HepG2 (cell line): ENCODE results near the gene PHC1. TPM values are rescaled to one million over a fixed set of nuclear protein-coding genes. Genes with fewer than 3 reads are reported as not detected.

ENCODE experiments used
- CEBPG ChIP-seq: IDR thresholded peaks from 2 replicates; pipeline ENCODE4 v1.6.1; 2016
- ELF4 ChIP-seq: sonication (generic); formaldehyde crosslinking; IDR thresholded peaks from 2 replicates; pipeline ENCODE4 v1.5.0; 2020; ENCODE audit warnings: missing genetic modification reagents, mild to moderate bottlenecking, moderate library complexity, borderline replicate concordance
- EP300 ChIP-seq, 3 experiments: sonication (generic) in 1 of 3; formaldehyde crosslinking in 1 of 3; IDR thresholded peaks; 2 replicates each; pipeline versions ENCODE4 v1.5.1 to v1.6.1; 2011 to 2020; ENCODE audit warnings: low read depth in 2 of 3, low read length in 2 of 3, borderline replicate concordance in 1 of 3, improper control_type of control experiment in 1 of 3, mild to moderate bottlenecking in 1 of 3, missing genetic modification reagents in 1 of 3, moderate library complexity in 1 of 3
- EZH2 ChIP-seq: conservative IDR thresholded peaks from 2 replicates; pipeline ENCODE4 v1.6.1; 2012; ENCODE audit warnings: mild to moderate bottlenecking, low read depth, low read length, moderate library complexity
- FOXP1 ChIP-seq, 2 experiments: fragments of 450-650 bp in 1 of 2; IDR thresholded peaks; 2 replicates each; pipeline ENCODE4 v1.6.1; 2017 to 2018; ENCODE audit warnings: antibody characterized with exemption in 1 of 2
- KDM5B ChIP-seq: sonication (generic); formaldehyde crosslinking; IDR thresholded peaks from 2 replicates; pipeline ENCODE4 v1.4.0; 2020; ENCODE audit warnings: missing genetic modification reagents, mild to moderate bottlenecking, borderline replicate concordance
- KDM6A ChIP-seq: IDR thresholded peaks from 2 replicates; pipeline ENCODE4 v1.6.1; 2016; ENCODE audit warnings: low read depth
- REXO4 ChIP-seq: sonication (generic); formaldehyde crosslinking; IDR thresholded peaks from 2 replicates; pipeline ENCODE4 v1.8.0; 2022; ENCODE audit warnings: missing genetic modification reagents, mild to moderate bottlenecking, borderline replicate concordance
- TSC22D2 ChIP-seq: sonication (generic); formaldehyde crosslinking; IDR thresholded peaks from 2 replicates; pipeline ENCODE4 v1.5.1; 2020; ENCODE audit warnings: missing genetic modification reagents, mild to moderate bottlenecking, borderline replicate concordance
- ZNF841 ChIP-seq: sonication (generic); formaldehyde crosslinking; IDR thresholded peaks from 2 replicates; pipeline ENCODE4 v1.8.1; 2023; ENCODE audit warnings: missing genetic modification reagents, borderline replicate concordance
- polyA plus RNA-seq, 8 experiments: library from polyadenylated mRNA; depleted of rRNA in 3 of 8; stranded (reverse) in 7 of 8; unstranded in 1 of 8; fragments of >200 nt; fragmentation: Illumina TruSeq in 4 of 8; extraction: Trizol in 4 of 8; gene quantifications; 2 replicates each; pipeline versions ENCODE4 v1.2.1 to v1.2.3, GENCODE V29; 2011 to 2016; ENCODE audit warnings: low read depth in 4 of 8, missing spikeins in 1 of 8, mixed read lengths in 1 of 8; ENCODE audit not compliant: insufficient read depth in 1 of 8
- total RNA-seq, 5 experiments: library from RNA; depleted of rRNA; stranded (reverse); fragments of >200 nt; fragmentation: Illumina TruSeq; extraction: Trizol; gene quantifications; 2 replicates each; pipeline ENCODE4 v1.2.3, GENCODE V29; 2016; ENCODE audit warnings: low read depth in 1 of 5
- TF ChIP-seq, protein P1 (sequence below): sonication (generic); formaldehyde crosslinking; IDR thresholded peaks from 2 replicates; pipeline ENCODE4 v1.5.1; 2020; ENCODE audit warnings: missing genetic modification reagents, mild to moderate bottlenecking, borderline replicate concordance
- TF ChIP-seq, protein P2 (sequence below): sonication (generic); formaldehyde crosslinking; IDR thresholded peaks from 2 replicates; pipeline ENCODE4 v1.8.1; 2022; ENCODE audit warnings: mild to moderate bottlenecking, missing genetic modification reagents
- TF ChIP-seq, protein P3 (sequence below): IDR thresholded peaks from 2 replicates; pipeline ENCODE4 v1.6.1; 2016
- TF ChIP-seq, protein P4 (sequence below): sonication (generic); formaldehyde crosslinking; IDR thresholded peaks from 2 replicates; pipeline ENCODE4 v1.4.0; 2020; ENCODE audit warnings: missing genetic modification reagents, low read depth, mild to moderate bottlenecking, borderline replicate concordance
- TF ChIP-seq, protein P5 (sequence below), 2 experiments: sonication (generic) in 1 of 2; formaldehyde crosslinking in 1 of 2; IDR thresholded peaks; 2 replicates each; pipeline versions ENCODE4 v1.6.1 to v1.9.0; 2014 to 2022; ENCODE audit warnings: antibody characterized with exemption in 1 of 2, borderline replicate concordance in 1 of 2, inconsistent platforms in 1 of 2, low read depth in 1 of 2, missing genetic modification reagents in 1 of 2

PHC1 gene
- total and polyA plus RNA-seq, 2 of the 13 experiments (the other 11 are each of a cell fraction or from before 2014, with no cell fraction given), result 9.4 to 35.0 TPM

DNA sequence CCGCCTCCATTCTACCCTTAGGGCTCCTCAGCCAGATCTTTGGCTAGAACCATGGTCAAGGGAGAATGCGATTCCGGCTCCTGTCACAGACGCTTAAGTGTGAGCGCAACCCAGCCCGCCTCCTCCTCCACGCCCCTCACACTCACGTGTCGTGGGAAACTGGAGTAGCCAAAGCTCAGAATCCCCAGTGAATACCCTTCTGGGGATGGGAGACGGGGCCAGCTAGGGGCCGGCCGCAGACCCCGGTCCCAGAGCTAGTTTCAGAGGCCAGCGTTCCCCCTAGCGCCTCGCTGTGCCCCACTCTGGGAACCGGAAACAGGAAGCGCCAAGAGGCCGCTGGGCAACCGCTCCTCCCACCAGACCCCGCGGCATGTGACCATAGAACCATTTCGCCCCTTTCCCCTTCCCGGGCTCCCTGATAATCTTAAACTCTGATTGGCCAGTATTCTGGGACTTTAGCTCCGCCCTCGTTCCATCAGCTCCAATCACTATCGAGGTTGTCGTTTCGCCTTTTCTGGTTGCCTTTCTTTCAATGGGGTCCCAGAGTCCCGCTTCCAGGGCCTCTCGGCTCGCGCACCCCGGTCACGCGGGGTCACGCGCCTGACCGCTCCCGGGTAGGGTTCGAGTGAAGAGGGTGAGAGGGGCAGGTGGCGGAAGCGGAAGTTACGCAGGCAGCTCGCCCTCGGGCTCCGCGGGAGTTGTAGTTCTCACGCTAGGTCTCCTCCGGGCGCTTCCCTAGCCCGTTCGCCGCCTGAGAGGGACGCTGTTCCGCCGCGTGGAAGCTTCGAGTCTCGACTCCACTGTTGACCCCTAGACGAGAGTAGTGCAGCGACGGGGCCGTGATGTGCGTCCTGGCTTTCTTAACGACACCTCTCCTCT, 35.3 kb downstream of the PHC1 start, which contains the start of gene M6PR (continued):
- TF ChIP-seq ELF4 (CRISPR knock-in tag) (peak; percentile 97), KDM6A (CRISPR knock-in tag) (no peak), TSC22D2 (CRISPR knock-in tag) (no peak), EP300 (IDR thresholded peaks at IDR 0.05; ENCODE audit: low read depth in 2 of 2, low read length in 2 of 2) (peak in 1 of 2 experiments; percentile 11; a peak in 1 of 4 replicates), EP300 (CRISPR knock-in tag; IDR thresholded peaks at IDR 0.05; ENCODE audit: borderline replicate concordance) (no peak), CEBPG (CRISPR knock-in tag) (no peak; the same call in 1 of the 2 replicates), REXO4 (no peak), FOXP1 (IDR thresholded peaks at IDR 0.05) (no peak), FOXP1 (CRISPR knock-in tag; IDR thresholded peaks at IDR 0.05) (no peak), ZNF841 (CRISPR knock-in tag) (no peak), EZH2 (no peak), KDM5B (CRISPR knock-in tag) (peak; percentile 78)
- TF ChIP-seq, protein P1, sequence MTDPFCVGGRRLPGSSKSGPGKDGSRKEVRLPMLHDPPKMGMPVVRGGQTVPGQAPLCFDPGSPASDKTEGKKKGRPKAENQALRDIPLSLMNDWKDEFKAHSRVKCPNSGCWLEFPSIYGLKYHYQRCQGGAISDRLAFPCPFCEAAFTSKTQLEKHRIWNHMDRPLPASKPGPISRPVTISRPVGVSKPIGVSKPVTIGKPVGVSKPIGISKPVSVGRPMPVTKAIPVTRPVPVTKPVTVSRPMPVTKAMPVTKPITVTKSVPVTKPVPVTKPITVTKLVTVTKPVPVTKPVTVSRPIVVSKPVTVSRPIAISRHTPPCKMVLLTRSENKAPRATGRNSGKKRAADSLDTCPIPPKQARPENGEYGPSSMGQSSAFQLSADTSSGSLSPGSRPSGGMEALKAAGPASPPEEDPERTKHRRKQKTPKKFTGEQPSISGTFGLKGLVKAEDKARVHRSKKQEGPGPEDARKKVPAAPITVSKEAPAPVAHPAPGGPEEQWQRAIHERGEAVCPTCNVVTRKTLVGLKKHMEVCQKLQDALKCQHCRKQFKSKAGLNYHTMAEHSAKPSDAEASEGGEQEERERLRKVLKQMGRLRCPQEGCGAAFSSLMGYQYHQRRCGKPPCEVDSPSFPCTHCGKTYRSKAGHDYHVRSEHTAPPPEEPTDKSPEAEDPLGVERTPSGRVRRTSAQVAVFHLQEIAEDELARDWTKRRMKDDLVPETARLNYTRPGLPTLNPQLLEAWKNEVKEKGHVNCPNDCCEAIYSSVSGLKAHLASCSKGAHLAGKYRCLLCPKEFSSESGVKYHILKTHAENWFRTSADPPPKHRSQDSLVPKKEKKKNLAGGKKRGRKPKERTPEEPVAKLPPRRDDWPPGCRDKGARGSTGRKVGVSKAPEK, result no peak
- TF ChIP-seq, protein P2, sequence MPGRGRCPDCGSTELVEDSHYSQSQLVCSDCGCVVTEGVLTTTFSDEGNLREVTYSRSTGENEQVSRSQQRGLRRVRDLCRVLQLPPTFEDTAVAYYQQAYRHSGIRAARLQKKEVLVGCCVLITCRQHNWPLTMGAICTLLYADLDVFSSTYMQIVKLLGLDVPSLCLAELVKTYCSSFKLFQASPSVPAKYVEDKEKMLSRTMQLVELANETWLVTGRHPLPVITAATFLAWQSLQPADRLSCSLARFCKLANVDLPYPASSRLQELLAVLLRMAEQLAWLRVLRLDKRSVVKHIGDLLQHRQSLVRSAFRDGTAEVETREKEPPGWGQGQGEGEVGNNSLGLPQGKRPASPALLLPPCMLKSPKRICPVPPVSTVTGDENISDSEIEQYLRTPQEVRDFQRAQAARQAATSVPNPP (CRISPR knock-in tag), result peak; percentile 83; the same call in 1 of the 2 replicates
- TF ChIP-seq, protein P3, sequence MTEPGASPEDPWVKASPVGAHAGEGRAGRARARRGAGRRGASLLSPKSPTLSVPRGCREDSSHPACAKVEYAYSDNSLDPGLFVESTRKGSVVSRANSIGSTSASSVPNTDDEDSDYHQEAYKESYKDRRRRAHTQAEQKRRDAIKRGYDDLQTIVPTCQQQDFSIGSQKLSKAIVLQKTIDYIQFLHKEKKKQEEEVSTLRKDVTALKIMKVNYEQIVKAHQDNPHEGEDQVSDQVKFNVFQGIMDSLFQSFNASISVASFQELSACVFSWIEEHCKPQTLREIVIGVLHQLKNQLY (CRISPR knock-in tag), result peak; percentile 14; the same call in 1 of the 2 replicates
- TF ChIP-seq, protein P4, sequence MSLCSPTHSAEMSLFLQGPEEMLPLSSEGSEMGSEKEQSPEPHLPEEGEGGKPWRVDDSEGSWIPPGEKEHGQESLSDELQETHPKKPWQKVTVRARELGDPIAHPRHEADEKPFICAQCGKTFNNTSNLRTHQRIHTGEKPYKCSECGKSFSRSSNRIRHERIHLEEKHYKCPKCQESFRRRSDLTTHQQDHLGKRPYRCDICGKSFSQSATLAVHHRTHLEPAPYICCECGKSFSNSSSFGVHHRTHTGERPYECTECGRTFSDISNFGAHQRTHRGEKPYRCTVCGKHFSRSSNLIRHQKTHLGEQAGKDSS, result no peak; the same call in 1 of the 2 replicates
- TF ChIP-seq, protein P5, sequence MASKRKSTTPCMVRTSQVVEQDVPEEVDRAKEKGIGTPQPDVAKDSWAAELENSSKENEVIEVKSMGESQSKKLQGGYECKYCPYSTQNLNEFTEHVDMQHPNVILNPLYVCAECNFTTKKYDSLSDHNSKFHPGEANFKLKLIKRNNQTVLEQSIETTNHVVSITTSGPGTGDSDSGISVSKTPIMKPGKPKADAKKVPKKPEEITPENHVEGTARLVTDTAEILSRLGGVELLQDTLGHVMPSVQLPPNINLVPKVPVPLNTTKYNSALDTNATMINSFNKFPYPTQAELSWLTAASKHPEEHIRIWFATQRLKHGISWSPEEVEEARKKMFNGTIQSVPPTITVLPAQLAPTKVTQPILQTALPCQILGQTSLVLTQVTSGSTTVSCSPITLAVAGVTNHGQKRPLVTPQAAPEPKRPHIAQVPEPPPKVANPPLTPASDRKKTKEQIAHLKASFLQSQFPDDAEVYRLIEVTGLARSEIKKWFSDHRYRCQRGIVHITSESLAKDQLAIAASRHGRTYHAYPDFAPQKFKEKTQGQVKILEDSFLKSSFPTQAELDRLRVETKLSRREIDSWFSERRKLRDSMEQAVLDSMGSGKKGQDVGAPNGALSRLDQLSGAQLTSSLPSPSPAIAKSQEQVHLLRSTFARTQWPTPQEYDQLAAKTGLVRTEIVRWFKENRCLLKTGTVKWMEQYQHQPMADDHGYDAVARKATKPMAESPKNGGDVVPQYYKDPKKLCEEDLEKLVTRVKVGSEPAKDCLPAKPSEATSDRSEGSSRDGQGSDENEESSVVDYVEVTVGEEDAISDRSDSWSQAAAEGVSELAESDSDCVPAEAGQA (IDR thresholded peaks at IDR 0.05; ENCODE audit: low read depth), result no peak
- TF ChIP-seq, protein P5 (CRISPR knock-in tag; IDR thresholded peaks at IDR 0.05; ENCODE audit: borderline replicate concordance), result peak; percentile 87
